ENCODE data around the gene UHMK1. TPM values are rescaled to one million over a fixed set of nuclear protein-coding genes. Genes with fewer than 3 reads are reported as not detected.

UHMK1 gene
- total and polyA plus RNA-seq, 2 of the 4 experiments (the other 2 are of a cell fraction): 15.6 to 57.9 TPM

DNA sequence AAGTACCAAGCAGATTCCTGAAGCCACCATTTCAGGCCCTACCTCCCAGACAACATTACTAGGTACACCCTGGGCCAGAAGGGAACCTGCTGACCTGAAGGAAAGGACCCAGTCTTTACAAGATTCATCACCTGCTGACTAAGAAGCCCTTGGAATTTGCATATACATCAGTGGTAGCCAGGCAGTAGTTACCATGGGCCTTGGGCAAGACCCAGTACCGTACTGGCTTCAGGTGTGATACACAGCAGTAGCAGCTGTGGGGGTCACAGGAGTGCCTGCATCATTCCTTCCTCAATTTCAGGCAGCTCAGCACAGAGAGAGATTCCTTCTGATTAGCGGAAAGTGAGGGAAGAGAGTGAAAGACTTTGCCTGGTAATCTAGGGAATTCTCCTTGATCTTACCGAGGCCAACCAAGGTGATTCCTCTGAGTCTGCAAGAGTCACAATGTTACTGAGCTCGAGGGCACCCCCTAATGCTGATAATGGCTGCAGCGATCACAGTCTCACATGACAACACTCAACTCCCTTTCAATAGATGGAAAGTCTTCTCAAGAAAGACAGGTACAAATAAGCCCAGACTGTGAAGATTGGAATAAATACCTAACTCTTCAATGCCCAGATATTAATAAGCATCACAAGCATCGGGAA, 22.0 kb upstream of the UHMK1 start:
- TF ChIP-seq MAZ (IDR thresholded peaks at IDR 0.05; ENCODE audit: borderline replicate concordance, low read depth, low read length) (no peak), SMC3 (IDR thresholded peaks at IDR 0.05; ENCODE audit: low read depth, low read length) (no peak), RAD21 (IDR thresholded peaks at IDR 0.05; ENCODE audit: low read length) (no peak), NFE2L2 (IDR thresholded peaks at IDR 0.05; ENCODE audit: low read depth, low read length) (no peak), MXI1 (IDR thresholded peaks at IDR 0.05; ENCODE audit: borderline replicate concordance, low read depth, low read length) (no peak)
- TF ChIP-seq, protein P1, sequence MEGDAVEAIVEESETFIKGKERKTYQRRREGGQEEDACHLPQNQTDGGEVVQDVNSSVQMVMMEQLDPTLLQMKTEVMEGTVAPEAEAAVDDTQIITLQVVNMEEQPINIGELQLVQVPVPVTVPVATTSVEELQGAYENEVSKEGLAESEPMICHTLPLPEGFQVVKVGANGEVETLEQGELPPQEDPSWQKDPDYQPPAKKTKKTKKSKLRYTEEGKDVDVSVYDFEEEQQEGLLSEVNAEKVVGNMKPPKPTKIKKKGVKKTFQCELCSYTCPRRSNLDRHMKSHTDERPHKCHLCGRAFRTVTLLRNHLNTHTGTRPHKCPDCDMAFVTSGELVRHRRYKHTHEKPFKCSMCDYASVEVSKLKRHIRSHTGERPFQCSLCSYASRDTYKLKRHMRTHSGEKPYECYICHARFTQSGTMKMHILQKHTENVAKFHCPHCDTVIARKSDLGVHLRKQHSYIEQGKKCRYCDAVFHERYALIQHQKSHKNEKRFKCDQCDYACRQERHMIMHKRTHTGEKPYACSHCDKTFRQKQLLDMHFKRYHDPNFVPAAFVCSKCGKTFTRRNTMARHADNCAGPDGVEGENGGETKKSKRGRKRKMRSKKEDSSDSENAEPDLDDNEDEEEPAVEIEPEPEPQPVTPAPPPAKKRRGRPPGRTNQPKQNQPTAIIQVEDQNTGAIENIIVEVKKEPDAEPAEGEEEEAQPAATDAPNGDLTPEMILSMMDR (conservative IDR thresholded peaks at IDR 0.05; ENCODE audit: low read depth, low read length): no peak
- H3K4ac ChIP-seq (ENCODE audit: low read depth, low read length): no peak overlapping the region
- no peak overlapping the region for H3K9ac ChIP-seq (ENCODE audit: low read depth, low read length)
- no peaks in the 10 kb centered on the region for H4K20me1 ChIP-seq (ENCODE audit: insufficient read depth, low read length)
- H2BK120ac ChIP-seq (ENCODE audit: low read depth, low read length): no peak overlapping the region
- H3K14ac ChIP-seq (replicated peaks; ENCODE audit: low read depth, low read length): no peak overlapping the region
- no peak overlapping the region for H4K8ac ChIP-seq (ENCODE audit: low read depth in 2 of 2, low read length in 2 of 2)
- H3K18ac ChIP-seq (ENCODE audit: low read depth, low read length): no peak overlapping the region
- intact Hi-C loops (cut with micrococcal nuclease) (no loop called here), dilution Hi-C loops (cut with HindIII; ENCODE audit: low sequenced_read_pairs, unreplicated experiment) (no loop called here), in situ Hi-C loops (cut with MboI; ENCODE audit: low sequenced_read_pairs) (no loop called here)
- no peak overlapping the region for H2AFZ ChIP-seq (replicated peaks; ENCODE audit: low read length, poor library complexity)
- CTCF ChIA-PET: no interaction called here
- ATAC-seq (ENCODE audit: low read depth) (no peak), DNase-seq (no peak)
- H3K27ac ChIP-seq (ENCODE audit: insufficient read depth, low read length): no peak overlapping the region
- no peak overlapping the region for H2BK15ac ChIP-seq (ENCODE audit: low read depth, low read length)
- BruUV-seq (replicated peaks): no TSS peak
- peaks cover 3% of the 10 kb centered on the region for H3K27me3 ChIP-seq (ENCODE audit: control insufficient read depth, insufficient read depth, low read length)
- H3K79me1 ChIP-seq (ENCODE audit: low read depth in 1 of 2, low read length in 2 of 2): no peaks in the 10 kb centered on the region
- no peak overlapping the region for H3K4me3 ChIP-seq (ENCODE audit: insufficient read depth, low read depth, low read length)
- H3K36me3 ChIP-seq (ENCODE audit: control insufficient read depth, insufficient read depth, low read length): no peaks in the 10 kb centered on the region
- H3K23ac ChIP-seq (ENCODE audit: low read depth, low read length): no peak overlapping the region
- H2AK5ac ChIP-seq (ENCODE audit: low read depth, low read length): no peak overlapping the region
- H2AK9ac ChIP-seq (replicated peaks; ENCODE audit: low read depth, low read length, poor library complexity): no peak overlapping the region
- no peak overlapping the region for H4K5ac ChIP-seq (ENCODE audit: low read depth, low read length)
- peaks cover 6% of the 10 kb centered on the region; the same call in 1 of the 2 replicates for H3K9me3 ChIP-seq (ENCODE audit: control insufficient read depth, insufficient read depth, low read length)
- no peak overlapping the region for H4K91ac ChIP-seq (ENCODE audit: insufficient read depth, low read depth, low read length)
- H3K4me1 ChIP-seq (ENCODE audit: control insufficient read depth, insufficient read depth, low read length): no peaks in the 10 kb centered on the region
- H3K56ac ChIP-seq (ENCODE audit: extremely low read depth, insufficient read depth, low read length): no peak overlapping the region
- no peak overlapping the region for H3K4me2 ChIP-seq (ENCODE audit: low read depth, low read length)
- H2BK20ac ChIP-seq (ENCODE audit: low read depth, low read length): no peak overlapping the region
- 100% methylated on average over 1 of the region's 6 CpGs; no CpG with 5 or more reads in 1 of the 2 experiments for WGBS, 2 experiments (ENCODE audit: extremely low coverage in 2 of 2, insufficient read length in 1 of 2)
- no peak overlapping the region for H2BK5ac ChIP-seq (ENCODE audit: low read depth, low read length, poor library complexity, severe bottlenecking)
- H3K9me1 ChIP-seq (ENCODE audit: insufficient read depth, low read length): no peaks in the 10 kb centered on the region
- POLR2A ChIA-PET (ENCODE audit: unreplicated experiment): no interaction called here

Measured in IMR-90 (cell line).